H1 (cell line): ENCODE measurements around the gene SARS2. TPM values are rescaled to one million over a fixed set of nuclear protein-coding genes. Genes with fewer than 3 reads are reported as not detected.

Experiments used
- CHD1 ChIP-seq: IDR thresholded peaks from 2 replicates; pipeline ENCODE4 v1.6.1; 2012; ENCODE audit warnings: low read depth, low read length, improper control_type of control experiment
- EGR1 ChIP-seq: IDR thresholded peaks from 2 replicates; pipeline ENCODE4 v1.6.1; 2011; ENCODE audit warnings: low read depth, low read length, borderline replicate concordance
- FOSL1 ChIP-seq: IDR thresholded peaks from 2 replicates; pipeline ENCODE4 v1.6.1; 2011; ENCODE audit warnings: mild to moderate bottlenecking, low read depth, low read length, moderate library complexity; ENCODE audit not compliant: insufficient read depth
- RAD21 ChIP-seq, 2 experiments: IDR thresholded peaks in 1 of 2; conservative IDR thresholded peaks in 1 of 2; 2 replicates each; pipeline ENCODE4 v1.6.1; 2011; ENCODE audit warnings: low read depth in 2 of 2, low read length in 2 of 2, improper control_type of control experiment in 1 of 2, inconsistent platforms in 1 of 2, mild to moderate bottlenecking in 1 of 2, moderate library complexity in 1 of 2
- SIN3A ChIP-seq, 2 experiments: IDR thresholded peaks in 1 of 2; conservative IDR thresholded peaks in 1 of 2; 2 replicates each; pipeline ENCODE4 v1.6.1; 2011 to 2012; ENCODE audit warnings: low read length in 2 of 2, improper control_type of control experiment in 1 of 2, low read depth in 1 of 2, mild to moderate bottlenecking in 1 of 2
- SIRT6 ChIP-seq: IDR thresholded peaks from one replicate; pipeline ENCODE4 v1.7.1; 2012; ENCODE audit warnings: low read length, inconsistent platforms
- USF2 ChIP-seq: IDR thresholded peaks from 2 replicates; pipeline ENCODE4 v1.6.1; 2011; ENCODE audit warnings: low read length, improper control_type of control experiment
- YY1 ChIP-seq: IDR thresholded peaks from 2 replicates; pipeline ENCODE4 v1.6.1; 2011; ENCODE audit warnings: low read depth, mild to moderate bottlenecking, low read length
- polyA plus RNA-seq, 7 experiments: library from polyadenylated mRNA; depleted of rRNA in 3 of 7; stranded (reverse) in 5 of 7; unstranded in 2 of 7; fragments of >200 nt in 5 of 7; fragments of 200-250 nt in 2 of 7; gene quantifications; 1 replicate in 5 of 7; 2 replicates in 1 of 7; 4 replicates in 1 of 7; pipeline versions ENCODE4 v1.2.1 to v1.2.3, GENCODE V29; 2011 to 2013; ENCODE audit warnings: missing spikeins in 2 of 7, mixed read lengths in 2 of 7
- total RNA-seq: library from RNA; stranded (reverse); fragmentation: NEBNext Ultra II Directional; extraction: Animal tissue kit (Norgen Biotek cat#: 25700); gene quantifications from 2 replicates; pipeline ENCODE4 v1.2.1, GENCODE V29; 2021

Gene SARS2
- total and polyA plus RNA-seq, 2 of the 8 experiments (the other 6 are each of a cell fraction or from before 2014, with no cell fraction given): 68.0 to 102 TPM

- TF ChIP-seq FOSL1 (no peak), USF2 (no peak), YY1 (no peak), SIN3A (conservative IDR thresholded peaks at IDR 0.05 in 1 of 2, IDR thresholded peaks at IDR 0.05 in 1 of 2; ENCODE audit: low read depth in 1 of 2, low read length in 2 of 2) (no peak), EGR1 (no peak), CHD1 (no peak), SIRT6 (no peak), RAD21 (IDR thresholded peaks at IDR 0.05 in 1 of 2, conservative IDR thresholded peaks at IDR 0.05 in 1 of 2; ENCODE audit: low read depth in 2 of 2, low read length in 2 of 2) (no peak)
Measured at GRCh38 chr19:38931521-38931793, 894 bp upstream of the SARS2 start (continued).
